OCI-LY7 (cell line): ENCODE data around the gene DDX20. TPM values are rescaled to one million over a fixed set of nuclear protein-coding genes. Genes with fewer than 3 reads are reported as not detected.

Experiments
- BruUV-seq: library from RNA; stranded (reverse); fragments of 400-500 nt; replicated peaks from 2 replicates; lab custom pipeline; 2021; lab: Mats Ljungman, UMichigan
- CTCF ChIA-PET: fragments of 300-600 bp; sonication (Branson Sonifier 250); formaldehyde crosslinking; loops from one replicate; lab custom pipeline; 2022; ENCODE audit warnings: antibody characterized with exemption; ENCODE audit not compliant: unreplicated experiment; lab: Charles Lee
- POLR2A ChIA-PET: fragments of 300-600 bp; sonication (Branson Sonifier 250); formaldehyde crosslinking; loops from one replicate; lab custom pipeline; 2022; ENCODE audit warnings: antibody characterized with exemption; lab: Charles Lee
- DNase-seq: peaks from one replicate; pipeline ENCODE4 v3.0.0-alpha.2; 2015; ENCODE audit warnings: low spot score
- H2AFZ ChIP-seq: fragments of 200-600 bp; sonication (generic), shearing (Covaris generic); 2 replicates; pipeline ENCODE4 v1.6.1; 2014; ENCODE audit warnings: mild to moderate bottlenecking, antibody characterized with exemption, low read length, moderate library complexity
- H3K27ac ChIP-seq: fragments of 200-600 bp; sonication (generic); 2 replicates; pipeline ENCODE4 v1.5.1; 2014; ENCODE audit warnings: mixed run types, low read depth, mild to moderate bottlenecking, moderate library complexity, low read length, inconsistent platforms; ENCODE audit not compliant: poor library complexity, severe bottlenecking
- H3K36me3 ChIP-seq: fragments of 200-600 bp; sonication (generic); 2 replicates; pipeline ENCODE4 v1.6.1; 2014; ENCODE audit warnings: mild to moderate bottlenecking, antibody characterized with exemption, low read length, moderate library complexity, mixed read lengths; ENCODE audit not compliant: insufficient read depth
- H3K4me1 ChIP-seq: fragments of 200-600 bp; sonication (generic); 2 replicates; pipeline ENCODE4 v1.5.1; 2014; ENCODE audit warnings: mild to moderate bottlenecking, low read length; ENCODE audit not compliant: insufficient read depth, poor library complexity, severe bottlenecking
- H3K4me2 ChIP-seq: fragments of 200-600 bp; sonication (generic); 2 replicates; pipeline ENCODE4 v1.6.1; 2014; ENCODE audit warnings: mild to moderate bottlenecking, low read length
- H3K4me3 ChIP-seq: fragments of 200-600 bp; sonication (generic); 2 replicates; pipeline ENCODE4 v1.5.1; 2014; ENCODE audit warnings: mild to moderate bottlenecking, low read depth, low read length; ENCODE audit not compliant: poor library complexity, severe bottlenecking
- H3K79me2 ChIP-seq: fragments of 200-600 bp; sonication (generic); 2 replicates; pipeline ENCODE4 v1.6.1; 2016; ENCODE audit warnings: low read depth, mild to moderate bottlenecking, low read length, moderate library complexity, mixed read lengths; ENCODE audit not compliant: insufficient read depth
- H3K9me2 ChIP-seq: fragments of 200-600 bp; sonication (generic); 2 replicates; pipeline ENCODE4 v1.6.1; 2016; ENCODE audit warnings: mild to moderate bottlenecking, low read length, mixed read lengths; ENCODE audit not compliant: insufficient read depth
- H3K9me3 ChIP-seq: fragments of 200-600 bp; sonication (generic); 2 replicates; pipeline ENCODE4 v1.6.1; 2014; ENCODE audit warnings: mild to moderate bottlenecking, mixed run types, low read length, mixed read lengths
- H4K20me1 ChIP-seq: fragments of 200-600 bp; sonication (generic); 2 replicates; pipeline ENCODE4 v1.6.1; 2014; ENCODE audit warnings: mild to moderate bottlenecking, antibody characterized with exemption, low read length, moderate library complexity, mixed read lengths; ENCODE audit not compliant: insufficient read depth
- CTCF ChIP-seq: fragments of 200-600 bp; sonication (generic); conservative IDR thresholded peaks from 2 replicates; pipeline ENCODE4 v1.5.1; 2014; ENCODE audit warnings: mild to moderate bottlenecking, antibody characterized with exemption, low read length, moderate library complexity, mixed read lengths
- EZH2phosphoT487 ChIP-seq: fragments of 200-600 bp; sonication (generic); IDR thresholded peaks from 2 replicates; pipeline ENCODE4 v1.6.1; 2018; ENCODE audit warnings: low read depth, borderline replicate concordance, mild to moderate bottlenecking, mixed run types, antibody characterized with exemption, low read length, moderate library complexity, mixed read lengths
- intact Hi-C: fragments of 100-400 bp; cut with micrococcal nuclease; formaldehyde crosslinking; loops from one replicate; pipeline ENCODE4 v1.10.0; 2022; ENCODE audit not compliant: unreplicated experiment
- total RNA-seq, 2 experiments: library from RNA; depleted of rRNA in 1 of 2; stranded (reverse); fragments of >200 nt in 1 of 2; shearing (Covaris generic) in 1 of 2; gene quantifications; 2 replicates each; pipeline ENCODE4 v1.2.3, GENCODE V29; 2014 to 2022

Gene DDX20
- total RNA-seq, 2 experiments from 2014 or later: 30.0 to 32.9 TPM

- DNase-seq: no peak
- POLR2A ChIA-PET: interaction anchor here (0.6 kb wide), 1 partner anchor 353 kb away, joined by 6 read pairs; no protein-coding TSS in a partner anchor
- H3K4me1 ChIP-seq: no peaks in the 10 kb centered on the region
- no peak overlapping the region for H2AFZ ChIP-seq
- H3K4me3 ChIP-seq: no peak overlapping the region
- CTCF ChIA-PET: no interaction called here
- intact Hi-C loops: no loop called here
- no TSS peak for BruUV-seq
- TF ChIP-seq CTCF (no peak), EZH2phosphoT487 (no peak)
- no peak overlapping the region for H3K4me2 ChIP-seq
- H3K9me3 ChIP-seq: no peaks in the 10 kb centered on the region
- no peaks in the 10 kb centered on the region for H3K36me3 ChIP-seq
- no peaks in the 10 kb centered on the region for H4K20me1 ChIP-seq
- H3K27ac ChIP-seq: no peak overlapping the region
- no peaks in the 10 kb centered on the region for H3K9me2 ChIP-seq
- H3K79me2 ChIP-seq: no peaks in the 10 kb centered on the region
These were observed 22.4 kb downstream of the DDX20 start for GRCh38 chr1:111778066-111778465.

- Histone ChIP-seq H3K27ac (no peak overlapping the region), H3K9me2 (no peaks in the 10 kb centered on the region), H3K4me1 (no peaks in the 10 kb centered on the region), H3K4me3 (no peak overlapping the region), H4K20me1 (no peaks in the 10 kb centered on the region), H3K79me2 (no peaks in the 10 kb centered on the region), H3K36me3 (no peaks in the 10 kb centered on the region), H2AFZ (no peak overlapping the region), H3K4me2 (no peak overlapping the region), H3K9me3 (no peaks in the 10 kb centered on the region)
- DNase-seq: no peak
- intact Hi-C loops: no loop called here
- TF ChIP-seq EZH2phosphoT487 (no peak), CTCF (no peak)
- CTCF ChIA-PET: no interaction called here
- no TSS peak for BruUV-seq
- POLR2A ChIA-PET: no interaction called here
These were observed 22.9 kb downstream of the DDX20 start for GRCh38 chr1:111778541-111779051.

- intact Hi-C loops: no loop called here
- ChIA-PET POLR2A (no interaction called here), CTCF (no interaction called here)
- no peaks in the 10 kb centered on the region for H3K36me3 ChIP-seq
- TF ChIP-seq CTCF (no peak), EZH2phosphoT487 (no peak)
- H3K4me1 ChIP-seq: no peaks in the 10 kb centered on the region
- BruUV-seq: no TSS peak
- no peak overlapping the region for H3K4me3 ChIP-seq
- no peak overlapping the region for H2AFZ ChIP-seq
- no peaks in the 10 kb centered on the region for H3K9me3 ChIP-seq
- H4K20me1 ChIP-seq: no peaks in the 10 kb centered on the region
- DNase-seq: no peak
- H3K79me2 ChIP-seq: no peaks in the 10 kb centered on the region
- H3K4me2 ChIP-seq: no peak overlapping the region
- no peak overlapping the region for H3K27ac ChIP-seq
- no peaks in the 10 kb centered on the region for H3K9me2 ChIP-seq
These were observed 23.8 kb downstream of the DDX20 start for GRCh38 chr1:111779546-111779945.
